Stimulated activated CD8-positive, alpha-beta memory T cell treated with anti-CD3 and anti-CD28 coated beads, Interleukin-7, amount 100 ng/mL, for 4 hours (primary cell): ENCODE measurements around the gene GINS2.

ENCODE experiments used
- DNase-seq, 2 donors: peaks; one replicate each; pipeline ENCODE4 v3.0.0-alpha.2; 2020; ENCODE audit warnings: low read depth in 2 of 2

Gene GINS2

GRCh38 chr16:85667841-85668413, 20.8 kb downstream of the GINS2 start:
- DNase-seq: no peak

GRCh38 chr16:85667261-85667660, 21.5 kb downstream of the GINS2 start:
- no peak for DNase-seq

- no peak for DNase-seq
Measured at GRCh38 chr16:85665929-85666328, 22.8 kb downstream of the GINS2 start.

GRCh38 chr16:85665373-85665740, 23.4 kb downstream of the GINS2 start:
- no peak for DNase-seq

- DNase-seq: no peak
Measured at GRCh38 chr16:85664580-85665372, 24.0 kb downstream of the GINS2 start.

GRCh38 chr16:85663891-85664321, 24.8 kb downstream of the GINS2 start:
- no peak for DNase-seq

- DNase-seq: no peak
Measured at GRCh38 chr16:85662976-85663830, 25.6 kb downstream of the GINS2 start.

GRCh38 chr16:85662482-85662812, 26.3 kb downstream of the GINS2 start:
- DNase-seq: no peak

- no peak for DNase-seq
Measured at GRCh38 chr16:85661740-85662481, 26.8 kb downstream of the GINS2 start.

- DNase-seq: no peak
Measured at GRCh38 chr16:85660843-85661739, 27.7 kb downstream of the GINS2 start.

- peak in 1 of 2 donors; percentile 31 for DNase-seq
Measured at GRCh38 chr16:85659805-85660511, 28.8 kb downstream of the GINS2 start.

GRCh38 chr16:85659336-85659735, 29.4 kb downstream of the GINS2 start:
- no peak for DNase-seq

GRCh38 chr16:85658504-85659326, 30.0 kb downstream of the GINS2 start:
- DNase-seq: no peak

GRCh38 chr16:85657996-85658395, 30.8 kb downstream of the GINS2 start:
- no peak for DNase-seq

- DNase-seq: no peak
Measured at GRCh38 chr16:85657267-85657650, 31.5 kb downstream of the GINS2 start.

GRCh38 chr16:85656351-85657266, 32.1 kb downstream of the GINS2 start:
- no peak for DNase-seq

- no peak for DNase-seq
Measured at GRCh38 chr16:85655216-85656129, 33.3 kb downstream of the GINS2 start.
